GM18502 (cell line): ENCODE results near the gene AQP1.

Experiments
- ATAC-seq: cut with Tn5 transposase; IDR thresholded peaks from one replicate; pipeline ENCODE4 v1.9.1; 2021; ENCODE audit warnings: mild to moderate bottlenecking; ENCODE audit not compliant: unreplicated experiment, poor library complexity

The AQP1 gene

DNA sequence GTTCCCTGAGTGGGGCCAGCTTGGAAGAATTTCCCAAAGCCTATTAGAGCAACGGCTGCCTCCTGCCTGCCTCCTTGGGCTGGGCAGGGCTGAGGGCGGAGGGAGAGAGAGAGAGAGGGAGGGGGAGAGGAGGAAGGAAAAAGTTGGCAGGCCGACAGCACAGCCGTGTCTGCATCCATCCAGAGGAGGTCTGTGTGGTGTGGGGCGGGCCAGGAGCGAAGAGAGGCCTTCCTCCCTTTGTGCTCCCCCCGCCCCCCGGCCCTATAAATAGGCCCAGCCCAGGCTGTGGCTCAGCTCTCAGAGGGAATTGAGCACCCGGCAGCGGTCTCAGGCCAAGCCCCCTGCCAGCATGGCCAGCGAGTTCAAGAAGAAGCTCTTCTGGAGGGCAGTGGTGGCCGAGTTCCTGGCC, at the start of gene AQP1:
TSS of gene AQP1 (plus strand) at position 293 of the 409 bp plus-strand sequence. CDS start at position 350, 57 bp downstream.
- ATAC-seq: no peak

DNA sequence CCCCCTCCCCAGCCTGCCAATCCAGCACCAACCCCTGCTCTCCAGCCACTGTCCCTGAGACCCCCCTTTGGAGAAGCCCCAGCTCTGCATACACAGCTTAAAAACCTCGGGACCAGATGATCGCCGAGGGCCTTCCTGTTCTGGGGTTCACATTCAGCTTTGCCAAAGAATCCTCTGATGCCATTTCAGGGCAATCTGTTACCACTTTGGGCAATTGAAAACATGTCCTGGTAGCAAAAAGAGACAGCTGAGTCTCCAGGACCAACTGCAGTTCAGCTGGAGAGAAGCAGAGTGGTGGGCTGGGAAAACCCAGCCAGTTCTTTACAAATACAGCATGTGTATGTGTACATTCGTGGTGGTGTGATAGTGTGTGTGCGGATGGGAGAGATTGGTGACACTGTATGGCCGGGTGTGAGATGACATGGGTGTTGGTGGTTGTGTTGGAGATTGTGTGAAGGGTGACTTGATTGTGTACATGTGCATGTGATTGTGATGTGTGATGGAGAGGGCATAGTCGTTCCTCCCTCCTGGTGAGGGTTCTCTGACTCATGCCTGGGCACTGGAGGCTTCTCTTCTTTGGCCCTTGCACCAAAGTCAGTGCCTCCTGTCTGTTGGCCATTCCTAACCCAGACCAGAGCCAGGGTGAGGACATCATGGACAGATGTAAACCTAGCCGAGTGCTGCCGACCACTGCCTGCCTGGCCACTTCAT, 48.5 kb upstream of the AQP1 start:
- no peak for ATAC-seq

DNA sequence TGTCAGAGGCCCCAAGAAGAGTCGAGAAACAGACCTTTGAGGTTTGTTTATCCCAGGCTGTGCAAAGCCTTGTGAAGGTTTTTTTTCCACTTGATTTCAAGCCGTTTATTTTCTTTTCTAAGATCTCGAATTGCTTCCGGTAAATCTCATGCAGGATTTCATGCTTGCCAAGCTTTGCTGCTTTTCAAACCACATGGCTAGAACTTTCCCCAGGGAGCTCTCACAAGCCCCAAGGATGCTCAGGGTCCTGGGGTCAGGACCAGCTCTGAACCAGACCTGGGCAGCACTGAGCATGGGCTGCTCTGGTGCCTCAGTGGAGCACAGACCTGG, 48.0 kb upstream of the AQP1 start:
- ATAC-seq: no peak

DNA sequence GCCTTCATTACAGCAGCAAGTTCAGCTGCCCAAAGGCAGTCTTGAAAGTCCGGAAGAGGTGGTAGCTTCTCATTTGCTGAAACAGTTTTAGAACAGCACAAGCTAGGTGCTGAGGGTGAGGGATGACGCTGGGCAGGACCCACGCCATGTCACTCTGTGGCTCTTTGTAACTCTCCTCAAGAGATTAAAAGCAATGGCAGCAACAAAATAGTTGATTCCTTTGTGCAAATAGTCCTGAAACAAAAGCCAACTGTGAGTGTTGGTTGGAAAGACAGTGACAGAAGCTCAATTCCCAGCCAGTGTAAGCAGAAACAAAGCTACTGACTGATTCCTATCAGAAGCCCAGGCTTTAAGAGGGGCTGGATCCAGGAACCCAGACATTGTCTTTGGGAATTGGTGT, 47.6 kb upstream of the AQP1 start:
- no peak for ATAC-seq

DNA sequence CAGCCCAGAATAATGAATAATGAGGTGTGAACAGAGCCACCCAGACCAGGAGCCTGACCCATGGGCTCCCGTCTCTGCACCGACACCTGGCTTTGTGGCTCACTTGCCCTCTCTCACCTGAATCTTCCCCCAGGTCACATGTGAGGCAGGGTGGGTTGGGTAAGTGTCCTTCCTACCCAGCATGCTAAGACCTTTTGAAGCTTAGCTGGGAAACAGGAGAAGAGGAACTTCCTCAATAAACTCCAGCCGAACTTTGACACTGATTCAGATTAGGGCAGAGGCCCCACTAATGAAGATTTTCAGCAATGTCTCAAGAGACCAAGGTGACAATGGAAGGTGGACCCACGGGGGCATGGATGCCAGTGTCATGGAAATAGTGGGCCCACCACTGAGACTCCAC, 46.6 kb upstream of the AQP1 start:
- ATAC-seq: no peak

DNA sequence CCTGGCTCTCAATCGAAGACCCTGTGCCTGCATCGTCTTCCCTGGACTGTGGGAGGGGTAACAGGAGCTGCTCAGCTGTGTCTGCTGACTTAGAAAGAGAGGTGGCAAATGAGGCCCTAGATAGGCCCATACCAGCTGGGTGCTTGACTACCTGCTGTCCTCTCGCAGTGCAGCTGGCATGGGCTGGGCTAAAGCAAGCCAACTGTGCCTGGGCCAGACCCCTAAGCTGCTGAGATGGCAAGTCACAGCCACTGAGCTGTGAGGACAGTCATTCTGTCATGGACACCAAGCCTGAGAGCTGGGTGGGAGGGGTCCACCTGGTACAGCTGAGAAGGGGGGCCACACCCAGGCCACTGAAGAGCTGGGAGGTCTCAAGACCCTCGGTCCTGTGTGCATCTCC, 45.8 kb upstream of the AQP1 start:
- no peak for ATAC-seq

DNA sequence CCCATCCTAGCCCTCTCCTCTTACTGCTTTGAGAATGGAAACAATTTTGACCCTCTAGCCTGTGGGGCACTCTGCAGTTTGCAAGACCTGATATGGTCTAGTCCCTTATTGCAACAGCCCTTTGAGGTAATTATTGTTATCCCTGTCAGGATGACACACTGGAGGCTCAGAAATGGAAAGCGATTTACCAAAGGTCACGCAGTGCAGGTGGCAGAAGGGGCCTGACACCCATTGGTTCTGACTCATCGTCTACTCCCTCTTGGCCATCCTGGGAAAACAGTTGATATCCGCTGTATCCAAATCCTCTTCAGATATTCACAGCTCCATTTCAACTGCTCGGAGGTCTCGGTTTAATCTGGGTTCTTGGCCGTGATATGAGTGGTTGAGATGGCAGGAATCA, 44.7 kb upstream of the AQP1 start:
- no peak for ATAC-seq

DNA sequence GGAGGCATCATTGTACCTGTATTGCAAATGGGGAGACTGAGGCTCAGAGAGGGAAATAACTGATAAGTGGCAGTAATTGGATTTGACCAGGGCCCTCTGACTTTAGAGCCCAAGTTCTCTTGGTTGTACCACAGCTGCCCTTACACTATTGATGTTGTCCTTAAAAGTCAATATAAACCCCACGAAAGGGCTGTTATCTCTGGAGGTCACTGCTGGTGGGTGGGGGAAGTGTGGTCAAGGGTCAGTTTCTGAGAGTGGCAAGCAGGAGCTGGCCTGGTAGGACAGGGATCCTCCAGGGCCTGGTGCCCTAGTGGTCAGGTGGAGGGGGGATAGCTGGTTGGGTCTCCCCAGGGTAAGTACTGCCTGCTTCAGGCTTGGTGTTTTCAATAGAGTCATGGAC, 44.2 kb upstream of the AQP1 start:
- ATAC-seq: no peak

DNA sequence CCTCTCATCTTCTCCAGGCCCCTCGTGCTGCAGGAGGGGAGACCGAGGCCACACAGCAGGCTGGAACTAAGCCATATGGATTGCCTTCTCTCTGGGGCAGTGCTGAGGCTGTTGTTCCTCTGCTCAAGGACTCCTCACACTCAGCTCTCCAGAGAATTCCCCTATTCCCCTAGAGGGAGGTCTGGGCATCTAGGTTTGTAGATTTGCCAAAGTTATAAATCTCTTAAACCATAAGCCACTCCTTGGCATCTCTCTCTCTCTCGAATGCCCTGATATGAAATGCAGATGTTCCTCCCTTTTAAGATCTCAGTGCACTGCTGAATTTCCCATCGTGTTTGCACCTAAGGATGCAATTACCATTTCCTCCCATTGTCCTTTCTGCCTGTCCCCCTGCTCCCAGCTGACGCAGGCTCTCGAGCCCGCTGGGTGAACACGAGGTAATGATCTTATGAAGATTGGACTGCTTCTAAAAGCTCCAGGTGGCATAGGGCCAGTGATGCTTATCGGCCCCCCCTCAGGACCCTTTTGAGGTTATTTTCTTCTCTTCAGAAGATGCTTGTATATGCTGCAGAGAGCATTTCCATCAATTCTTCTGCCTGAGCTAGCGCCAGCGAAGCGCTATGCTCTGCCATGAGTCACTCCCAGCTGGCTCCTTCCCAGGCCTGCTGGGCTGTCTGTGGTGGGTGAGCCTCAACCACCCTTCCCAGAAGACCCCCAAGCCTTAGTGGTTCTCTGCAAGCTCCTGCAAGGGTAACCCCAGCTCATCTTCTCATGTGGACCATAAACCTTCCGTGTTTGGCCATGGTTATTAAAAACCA, 41.6 kb upstream of the AQP1 start:
- no peak for ATAC-seq

DNA sequence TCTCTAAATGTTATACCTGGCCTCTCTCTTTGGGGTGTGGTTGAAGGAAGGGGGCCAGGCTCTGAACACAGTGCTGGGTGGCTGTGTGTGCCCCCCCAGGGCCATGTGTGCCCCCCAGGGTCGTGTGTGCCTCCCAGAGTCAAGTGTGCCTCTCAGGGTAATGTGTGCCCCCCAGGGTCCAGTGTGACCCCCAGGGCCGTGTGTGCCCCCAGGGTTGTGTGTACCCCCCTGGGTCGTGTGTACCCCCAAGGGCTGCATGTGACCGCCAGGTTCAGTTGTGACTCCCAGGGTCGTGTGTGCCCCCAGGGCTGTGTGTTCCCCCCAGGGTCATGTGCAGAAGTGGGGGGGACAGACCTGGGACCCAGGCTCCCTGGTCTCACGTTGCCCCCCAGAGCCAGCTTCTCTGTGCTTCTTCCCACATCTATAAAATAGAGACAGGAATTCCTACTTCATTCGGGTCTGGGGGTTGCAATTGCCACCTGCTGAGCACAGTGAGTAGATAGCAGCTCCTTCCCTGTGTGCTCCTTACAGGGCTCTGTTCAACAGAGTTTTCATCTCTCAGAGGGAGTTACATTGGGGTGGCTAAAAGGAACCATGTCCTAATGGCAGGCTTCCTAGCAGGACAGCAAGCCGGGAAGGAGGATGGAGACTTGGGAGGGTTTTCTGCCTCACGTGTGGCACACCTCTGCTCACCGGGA, 40.7 kb upstream of the AQP1 start:
- no peak for ATAC-seq

DNA sequence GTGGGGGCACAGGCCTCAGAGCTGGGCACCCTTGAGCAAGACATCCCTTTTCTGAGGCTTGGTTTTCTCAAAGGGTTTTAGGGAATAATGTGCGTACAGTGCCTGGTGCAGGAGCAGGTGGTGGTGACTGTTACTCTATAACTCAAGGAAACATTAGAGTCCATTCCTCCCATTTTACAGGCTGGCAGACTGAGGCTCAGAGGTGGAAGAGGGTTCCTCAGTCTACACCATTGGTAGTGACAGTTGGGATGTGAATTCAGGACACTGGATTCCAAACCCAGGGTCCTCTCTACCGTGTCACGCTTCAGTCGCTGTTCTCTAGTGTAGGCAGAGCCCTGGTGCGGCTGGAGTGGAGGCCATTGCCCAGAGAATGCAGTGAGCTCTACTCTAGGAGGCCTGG, 40.0 kb upstream of the AQP1 start:
- ATAC-seq: no peak

DNA sequence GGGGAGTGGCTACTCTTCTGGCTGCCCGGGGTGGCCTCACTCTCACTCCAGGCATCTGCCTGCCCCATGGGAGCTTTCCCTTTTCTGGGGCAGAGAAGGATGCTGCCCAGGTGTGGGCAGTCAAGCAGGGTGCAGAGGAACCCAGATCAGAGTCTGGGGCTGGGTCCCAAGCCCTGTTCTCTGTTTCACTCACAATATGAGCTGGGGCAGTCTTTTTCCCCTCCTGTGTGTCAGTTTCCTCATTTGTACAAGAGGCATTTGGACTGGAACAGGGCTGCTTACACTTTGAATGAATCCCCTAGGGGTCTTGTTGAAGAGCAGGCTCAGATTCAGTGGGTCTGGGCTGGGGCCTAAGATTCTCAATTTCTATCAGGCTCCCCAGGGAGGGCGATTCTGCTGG, 38.4 kb upstream of the AQP1 start:
- no peak for ATAC-seq

DNA sequence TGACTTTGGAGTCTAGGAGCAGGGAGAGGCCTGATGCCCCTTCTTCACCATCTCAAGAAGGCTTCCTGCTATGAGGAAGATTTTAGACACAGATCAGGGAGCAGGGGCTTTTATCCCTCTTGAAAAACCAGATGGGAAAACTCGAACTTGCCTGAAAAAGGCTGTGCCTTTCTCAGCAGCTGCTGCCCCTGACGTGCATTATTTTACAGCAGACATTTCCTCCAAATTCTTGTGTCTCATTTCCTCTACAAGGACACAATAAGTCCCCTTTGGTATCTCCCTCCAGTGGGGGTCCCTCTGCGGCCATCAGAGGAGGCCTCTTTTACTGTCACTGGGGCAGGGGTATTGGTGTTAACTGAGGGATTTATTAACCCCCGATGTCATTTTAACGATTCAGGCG, 38.0 kb upstream of the AQP1 start:
- ATAC-seq: no peak

DNA sequence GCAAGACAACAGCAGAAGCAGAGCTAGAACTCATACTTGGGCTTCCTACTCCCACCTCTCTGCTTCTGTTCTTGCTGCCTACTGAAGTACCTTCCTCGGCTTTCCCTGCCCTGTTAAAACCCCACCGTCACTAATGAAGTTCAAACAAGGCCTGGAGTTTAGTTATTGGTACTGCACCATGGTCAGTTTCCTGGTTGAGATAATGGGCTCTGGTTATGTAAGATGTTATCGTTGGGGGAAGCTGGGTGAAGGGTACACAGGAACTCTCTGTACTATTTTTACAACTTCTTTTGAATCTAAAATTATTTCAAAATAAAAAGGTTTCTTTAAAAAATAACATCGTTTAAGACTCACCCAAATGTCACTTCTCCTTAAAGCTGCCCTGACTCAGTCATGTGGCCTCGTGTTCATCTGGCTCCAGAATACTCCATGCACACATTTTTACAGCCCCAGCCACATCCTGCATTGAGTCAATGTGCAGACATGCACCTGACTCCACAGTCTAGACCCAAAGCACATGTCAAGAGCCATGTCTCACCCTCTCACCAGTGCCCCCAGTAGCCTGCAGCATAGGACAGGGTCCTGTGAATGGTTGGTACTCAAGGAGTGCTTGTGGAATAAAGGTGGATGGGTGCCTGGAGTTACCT, 36.9 kb upstream of the AQP1 start:
- ATAC-seq: no peak

DNA sequence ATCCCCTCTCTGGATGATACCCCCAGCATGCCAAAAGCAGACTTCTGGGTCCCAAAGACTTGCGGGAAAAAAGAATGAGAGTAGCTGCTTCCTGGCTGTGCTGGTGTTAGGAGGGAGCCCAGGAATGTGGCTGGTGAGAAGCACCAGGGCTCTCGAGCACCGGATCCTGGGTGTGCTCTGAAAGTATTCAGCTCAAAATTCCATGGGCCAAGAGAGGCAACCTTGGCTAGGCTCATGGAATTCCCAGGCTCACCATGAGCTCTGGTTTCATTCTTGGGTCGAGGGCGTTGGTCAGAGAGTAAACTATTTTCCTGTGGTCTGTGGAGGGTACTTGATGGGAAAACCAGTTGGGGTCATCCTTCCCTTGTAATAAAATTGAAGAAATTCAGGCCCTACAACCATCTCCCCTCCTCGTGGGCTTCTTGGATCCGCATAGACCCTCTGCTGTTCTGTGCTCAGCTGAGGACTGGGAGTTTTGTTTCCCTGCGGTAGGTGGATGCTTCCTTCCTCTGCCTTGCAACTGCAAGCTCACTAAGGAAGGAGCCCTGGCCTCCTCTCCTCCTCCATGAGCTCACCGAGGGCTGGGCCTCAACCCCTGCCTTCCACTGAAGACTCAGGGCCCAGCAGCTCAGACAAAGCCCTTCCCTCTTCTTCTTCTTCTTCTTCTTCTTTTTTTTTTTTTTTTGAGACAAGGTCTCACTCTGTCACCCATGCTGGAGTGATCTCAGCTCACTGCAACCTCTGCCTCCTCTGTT, 34.5 kb upstream of the AQP1 start:
- no peak for ATAC-seq

DNA sequence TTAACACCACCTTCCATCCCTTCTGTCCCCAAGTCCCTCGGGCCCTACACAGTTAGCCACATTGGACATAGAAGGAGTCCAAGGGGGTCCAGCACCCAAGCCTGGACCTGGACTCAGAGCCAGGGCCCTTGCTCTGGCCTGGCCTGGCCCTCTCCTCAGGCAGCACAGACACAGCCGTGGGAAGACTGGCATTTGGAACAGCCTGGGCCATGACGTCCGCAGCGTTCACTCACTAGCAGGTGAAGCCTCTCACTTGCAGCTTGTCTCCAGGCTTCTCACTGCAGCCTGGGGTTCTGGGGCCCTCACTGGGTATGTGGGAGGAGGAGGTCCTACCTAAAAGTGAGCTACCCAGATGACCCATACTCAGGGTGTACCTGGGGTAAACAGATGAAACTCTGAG, 33.7 kb upstream of the AQP1 start:
- ATAC-seq: no peak

DNA sequence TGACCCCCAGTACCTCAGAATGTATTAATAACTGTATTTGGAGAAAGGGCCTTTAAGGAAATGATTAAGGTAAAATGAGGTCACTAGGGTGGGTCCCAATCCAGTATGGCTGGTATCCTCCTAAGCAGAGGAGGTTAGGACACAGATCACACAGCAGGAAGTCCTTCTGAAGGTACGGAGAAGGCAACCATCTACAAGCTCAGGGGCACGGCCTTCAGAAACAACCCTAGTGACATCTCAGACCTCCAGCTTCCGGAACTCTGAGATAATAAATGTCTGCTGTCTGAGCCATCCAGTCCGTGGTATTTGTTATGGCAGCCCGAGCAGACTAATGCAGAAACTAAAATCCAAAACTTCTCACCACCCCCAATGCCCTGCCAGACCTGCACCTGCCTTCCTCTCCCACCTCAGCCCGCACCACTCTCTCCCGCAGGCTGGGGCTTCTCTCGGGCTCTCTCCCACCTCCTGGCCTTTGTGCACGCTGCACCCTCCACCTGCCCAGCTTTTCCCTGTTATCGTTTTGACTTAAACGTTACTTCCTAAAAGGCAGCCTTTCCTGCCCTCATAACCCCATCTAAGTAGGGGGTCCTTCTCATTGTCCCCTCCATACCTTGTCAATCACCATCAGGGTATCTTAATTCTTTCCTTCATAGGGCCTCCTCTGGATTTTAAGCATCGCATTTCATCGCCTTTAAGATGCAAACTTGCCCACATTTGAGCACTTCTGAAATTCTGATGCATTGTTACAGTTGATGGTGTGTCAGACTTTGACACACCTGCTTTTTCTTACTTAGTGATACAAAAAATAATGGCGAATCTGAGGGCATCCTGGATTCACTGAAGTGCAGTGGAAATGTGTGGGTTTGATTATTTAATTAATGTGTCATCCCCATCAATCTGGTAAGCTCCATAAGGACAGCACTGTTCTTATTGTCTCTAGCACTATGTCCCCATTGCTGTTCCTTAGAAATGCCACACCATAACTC, 32.2 kb upstream of the AQP1 start:
- ATAC-seq: no peak

DNA sequence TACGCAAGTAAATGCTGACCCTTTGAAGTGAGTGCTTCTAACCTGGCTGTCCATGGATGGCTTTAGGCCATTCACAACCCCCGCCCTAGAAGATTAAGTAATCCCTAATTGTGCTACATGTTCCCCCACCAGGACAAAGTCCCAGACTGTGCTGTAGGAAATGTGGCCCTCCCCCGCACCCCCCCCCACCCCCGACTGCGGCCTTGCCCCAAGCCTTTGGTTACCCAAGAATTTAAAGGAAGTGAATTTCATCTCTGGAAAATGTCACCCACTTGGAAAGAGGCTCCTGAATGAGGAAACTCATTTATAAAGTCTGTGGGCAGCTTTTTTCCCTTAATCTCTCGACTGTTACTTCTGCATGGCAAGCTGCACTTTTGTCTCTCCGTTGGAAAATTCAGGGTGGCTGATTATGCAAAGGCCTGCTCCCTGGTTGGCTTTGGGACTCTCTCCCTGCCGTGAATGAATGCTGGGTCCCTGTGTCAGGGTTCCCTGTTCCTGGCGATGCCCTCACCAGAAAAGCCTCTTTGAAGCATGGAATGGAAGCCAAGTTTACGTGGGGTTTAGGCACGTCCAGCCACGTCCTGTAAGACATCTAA, 31.4 kb upstream of the AQP1 start:
- ATAC-seq: no peak

DNA sequence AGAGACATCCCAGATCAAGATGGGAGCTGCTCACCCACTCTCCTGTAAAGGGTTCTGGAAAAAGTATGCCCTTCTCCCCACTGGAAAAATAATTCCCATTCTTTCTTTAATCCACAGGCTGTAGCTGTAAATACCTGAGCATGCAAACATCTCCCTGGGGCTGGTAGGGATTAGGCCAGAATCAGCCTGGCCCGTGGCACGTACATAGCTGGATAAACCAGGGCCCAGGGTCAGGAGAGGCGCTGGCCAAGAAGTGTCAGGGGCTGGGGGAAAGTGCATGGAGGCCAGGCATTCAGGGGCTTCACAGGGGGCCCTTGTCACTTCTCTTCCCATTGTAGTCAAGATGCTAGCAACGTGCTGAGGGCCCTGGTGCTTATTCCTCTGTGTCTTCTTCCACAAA, 30.7 kb upstream of the AQP1 start:
- no peak for ATAC-seq
